Colonic mucosa (tissue), 4 donors: ENCODE results near the gene CABCOCO1. TPM values are rescaled to one million over a fixed set of nuclear protein-coding genes. Genes with fewer than 3 reads are reported as not detected.
"Not testable (repeated sequence)": the region's sequence is repeated elsewhere in the genome, so short reads cannot be mapped to it uniquely, and the experiment has no call there.

Experiments
- DNase-seq: peaks from one replicate; pipeline ENCODE4 v3.0.0-alpha.2; 2020
- H3K27ac ChIP-seq: fragments of 200-600 bp; one replicate; pipeline ENCODE4 v1.8.0; 2021
- H3K27me3 ChIP-seq: fragments of 200-600 bp; one replicate; pipeline ENCODE4 v1.8.0; 2021
- H3K36me3 ChIP-seq: fragments of 200-600 bp; one replicate; pipeline ENCODE4 v1.8.0; 2021
- H3K4me1 ChIP-seq: fragments of 200-600 bp; one replicate; pipeline ENCODE4 v1.8.0; 2021; ENCODE audit warnings: mild to moderate bottlenecking
- H3K4me3 ChIP-seq: fragments of 200-600 bp; one replicate; pipeline ENCODE4 v1.8.0; 2021
- H3K9ac ChIP-seq, 2 donors: one replicate each; pipeline ENCODE4 v1.7.0; 2013; ENCODE audit warnings: control low read depth in 2 of 2, low read depth in 2 of 2, low read length in 2 of 2
- H3K9me3 ChIP-seq: fragments of 200-600 bp; one replicate; pipeline ENCODE4 v1.8.0; 2021
- CTCF ChIP-seq: fragments of 200-600 bp; IDR thresholded peaks from one replicate; pipeline ENCODE4 v1.8.0; 2022; ENCODE audit warnings: antibody characterized with exemption, mild to moderate bottlenecking
- intact Hi-C: fragments of 100-400 bp; cut with DNase I; formaldehyde crosslinking; loops from one replicate; pipeline ENCODE4 v1.14.1; 2022
- total RNA-seq, 2 donors: library from RNA; stranded (reverse); fragmentation: NEBNext Ultra II Directional in 1 of 2; extraction: Animal tissue kit (Norgen Biotek cat#: 25700) in 1 of 2; gene quantifications; one replicate each; pipeline ENCODE4 v1.2.1, GENCODE V29; 2021
- donor health status: healthy.
- donor health status: DM: no; HTN: no; CAD: no.
- donor health status: DM: no; HTN: no; CAD: no.

The CABCOCO1 gene
- total RNA-seq, 2 donors from 2014 or later, result not detected

GRCh38 chr10:61730671-61731070 lies 67.9 kb downstream of the CABCOCO1 start:
- intact Hi-C loops, result loop anchor here (10.0 kb wide), 1 partner anchor 916 kb away; no protein-coding TSS in a partner anchor
- H3K36me3 ChIP-seq, result no peaks in the 10 kb centered on the region

GRCh38 chr10:61731638-61732037 lies 68.9 kb downstream of the CABCOCO1 start:
- no peak for DNase-seq
- Histone ChIP-seq H3K4me1 (no peaks in the 10 kb centered on the region), H3K9ac (no peak overlapping the region), H3K9me3 (no peaks in the 10 kb centered on the region), H3K4me3 (no peak overlapping the region), H3K27ac (no peak overlapping the region), H3K27me3 (no peaks in the 10 kb centered on the region), H3K36me3 (no peaks in the 10 kb centered on the region)
- intact Hi-C loops, result loop anchor here (10.0 kb wide), 1 partner anchor 917 kb away; no protein-coding TSS in a partner anchor
- no peak for TF ChIP-seq CTCF

More at GRCh38 chr10:61730671-61731070, 67.9 kb downstream of the CABCOCO1 start:
- Histone ChIP-seq H3K4me3 (no peak overlapping the region), H3K27ac (no peak overlapping the region), H3K4me1 (no peaks in the 10 kb centered on the region), H3K9ac (no peak overlapping the region), H3K9me3 (no peaks in the 10 kb centered on the region), H3K27me3 (no peaks in the 10 kb centered on the region)
- TF ChIP-seq CTCF, result no peak
- DNase-seq, result no peak

DNA sequence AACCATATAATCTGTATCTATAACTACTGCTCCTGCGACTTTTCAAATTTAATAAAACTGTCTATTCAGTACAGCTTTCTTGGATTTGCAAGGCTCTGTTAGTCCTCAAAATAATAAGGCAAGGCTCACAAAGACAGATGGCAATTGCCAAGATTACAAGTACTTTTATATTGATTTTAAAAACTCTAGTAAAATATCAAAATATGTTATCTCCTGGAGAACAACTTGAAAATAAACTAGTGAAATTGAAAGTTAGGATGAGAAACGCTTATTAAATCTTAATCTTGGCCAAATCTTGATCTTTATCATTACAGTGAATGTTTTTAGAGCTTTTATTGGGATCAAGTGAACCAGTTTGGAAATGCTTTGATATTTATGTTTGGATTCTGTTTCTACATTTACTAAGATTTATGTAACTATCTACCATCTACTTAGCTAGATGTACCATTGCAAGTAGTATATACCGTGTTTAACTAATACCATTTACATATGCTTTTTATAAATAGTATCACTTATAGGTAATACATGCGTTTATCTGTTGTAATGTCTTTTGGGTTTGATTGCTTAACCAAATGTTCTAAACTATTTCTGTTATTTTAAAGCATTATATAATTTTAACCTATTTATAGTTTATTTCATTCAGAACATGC lies 70.0 kb downstream of the CABCOCO1 start:
- no peak overlapping the region for H3K9ac ChIP-seq
- H3K4me3 ChIP-seq, result no peak overlapping the region
- DNase-seq, result no peak
- H3K4me1 ChIP-seq, result no peaks in the 10 kb centered on the region
- intact Hi-C loops, result loop anchor here (10.0 kb wide), 1 partner anchor 918 kb away; no protein-coding TSS in a partner anchor
- H3K9me3 ChIP-seq, result no peaks in the 10 kb centered on the region
- no peak overlapping the region for H3K27ac ChIP-seq
- H3K36me3 ChIP-seq, result no peaks in the 10 kb centered on the region
- TF ChIP-seq CTCF, result no peak
- H3K27me3 ChIP-seq, result no peaks in the 10 kb centered on the region

GRCh38 chr10:61733358-61733940 lies 70.7 kb downstream of the CABCOCO1 start:
- TF ChIP-seq CTCF, result peak; percentile 44
- no peak for DNase-seq
- intact Hi-C loops, result loop anchor here (10.0 kb wide), 1 partner anchor 919 kb away; no protein-coding TSS in a partner anchor

DNA sequence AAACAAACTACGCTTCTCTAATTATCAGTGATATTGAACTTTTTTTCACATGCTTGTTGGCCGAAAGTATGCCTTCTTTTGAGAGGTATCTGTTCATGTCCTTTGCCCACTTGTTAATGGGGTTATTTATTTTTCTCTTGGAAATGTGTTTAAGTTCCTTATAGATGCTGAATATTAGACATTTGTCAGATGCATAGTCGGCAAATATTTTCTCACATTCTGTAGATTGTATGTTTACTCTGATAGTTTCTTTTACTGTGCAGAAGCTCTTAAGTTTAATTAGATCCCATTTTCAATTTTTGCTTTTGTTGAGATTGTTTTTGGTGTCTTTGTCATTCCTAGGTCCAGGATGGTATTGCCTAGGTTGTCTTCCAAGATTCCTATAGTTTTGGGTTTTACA lies 73.2 kb downstream of the CABCOCO1 start:
- no peak for DNase-seq
- intact Hi-C loops, result loop anchor here (10.0 kb wide), 1 partner anchor 921 kb away; no protein-coding TSS in a partner anchor
- Histone ChIP-seq H3K36me3 (no peaks in the 10 kb centered on the region), H3K9ac (no peak overlapping the region), H3K4me3 (no peak overlapping the region), H3K27me3 (no peaks in the 10 kb centered on the region), H3K27ac (no peak overlapping the region), H3K4me1 (no peaks in the 10 kb centered on the region), H3K9me3 (no peaks in the 10 kb centered on the region)
- TF ChIP-seq CTCF, result no peak

More at GRCh38 chr10:61733358-61733940, 70.7 kb downstream of the CABCOCO1 start:
- H3K9ac ChIP-seq, result no peak overlapping the region
- no peak overlapping the region for H3K4me3 ChIP-seq
- H3K9me3 ChIP-seq, result no peaks in the 10 kb centered on the region
- H3K27me3 ChIP-seq, result no peaks in the 10 kb centered on the region
- no peaks in the 10 kb centered on the region for H3K36me3 ChIP-seq
- H3K4me1 ChIP-seq, result no peaks in the 10 kb centered on the region
- H3K27ac ChIP-seq, result no peak overlapping the region

GRCh38 chr10:61737455-61737854 lies 74.7 kb downstream of the CABCOCO1 start:
- not testable (repeated sequence) for H3K9me3 ChIP-seq, H3K9ac ChIP-seq, H3K27ac ChIP-seq, H3K27me3 ChIP-seq, H3K4me3 ChIP-seq, H3K36me3 ChIP-seq, DNase-seq, H3K4me1 ChIP-seq
- intact Hi-C loops, result loop anchor here (10.0 kb wide), 1 partner anchor 923 kb away; no protein-coding TSS in a partner anchor
